Tibial nerve (tissue), 4 donors: Measurements from ENCODE around the gene RIN3.

ENCODE experiments used
- EP300 ChIP-seq, 2 donors: sonication (generic); formaldehyde crosslinking; IDR thresholded peaks; one replicate each; pipeline ENCODE4 v1.6.1; 2017; ENCODE audit warnings: antibody characterized with exemption in 2 of 2, mild to moderate bottlenecking in 1 of 2
- POLR2A ChIP-seq, 2 donors: fragments of 450-650 bp; IDR thresholded peaks; one replicate each; pipeline ENCODE4 v1.6.1; 2017; ENCODE audit warnings: antibody characterized with exemption in 2 of 2, mild to moderate bottlenecking in 2 of 2, moderate library complexity in 2 of 2
- TF ChIP-seq, protein P1 (sequence below), 5 experiments: fragments of 200-600 bp in 3 of 5; fragments of 450-650 bp in 2 of 5; sonication (generic) in 3 of 5; IDR thresholded peaks; one replicate each; pipeline ENCODE4 v1.5.1; 2016 to 2019; ENCODE audit warnings: antibody characterized with exemption in 5 of 5, mild to moderate bottlenecking in 3 of 5, moderate library complexity in 2 of 5

DNA sequence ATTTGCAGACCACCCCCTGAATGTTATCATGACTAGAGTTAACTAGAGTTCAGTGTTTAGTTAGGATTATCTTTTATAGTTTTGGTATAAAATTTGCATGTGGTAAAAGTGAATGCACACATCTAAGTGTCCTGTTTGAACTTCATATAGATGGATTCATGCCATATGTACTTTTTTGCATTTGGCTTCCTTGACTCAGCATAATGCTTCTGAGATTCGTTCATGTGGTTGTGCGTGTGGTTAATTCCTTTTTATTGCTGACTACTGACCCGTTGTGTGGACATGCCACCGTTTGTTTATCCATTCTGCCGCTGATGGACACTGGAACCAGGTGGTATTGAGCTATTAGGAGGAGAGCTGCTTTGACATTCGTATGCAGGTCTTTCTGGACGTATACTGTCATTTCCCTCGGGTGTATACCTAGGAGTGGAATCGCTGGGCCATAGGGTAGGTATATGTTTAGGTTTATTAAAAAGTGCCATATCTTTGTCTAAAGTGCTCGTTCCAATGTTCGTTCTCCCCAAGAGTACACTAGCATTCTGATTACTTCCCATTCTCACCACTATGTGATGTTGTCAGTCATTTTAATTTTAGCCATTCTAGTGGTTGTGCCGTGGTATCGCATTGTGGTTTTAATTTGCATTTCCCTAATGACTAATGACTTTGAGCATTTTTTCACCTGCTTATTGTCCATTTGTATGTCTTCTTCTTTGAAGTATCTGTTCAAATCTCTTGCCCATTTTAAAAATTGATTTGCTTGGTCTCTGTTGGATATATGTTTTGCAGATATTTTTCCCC, 37.7 kb downstream of the RIN3 start:
- TF ChIP-seq, protein P1, sequence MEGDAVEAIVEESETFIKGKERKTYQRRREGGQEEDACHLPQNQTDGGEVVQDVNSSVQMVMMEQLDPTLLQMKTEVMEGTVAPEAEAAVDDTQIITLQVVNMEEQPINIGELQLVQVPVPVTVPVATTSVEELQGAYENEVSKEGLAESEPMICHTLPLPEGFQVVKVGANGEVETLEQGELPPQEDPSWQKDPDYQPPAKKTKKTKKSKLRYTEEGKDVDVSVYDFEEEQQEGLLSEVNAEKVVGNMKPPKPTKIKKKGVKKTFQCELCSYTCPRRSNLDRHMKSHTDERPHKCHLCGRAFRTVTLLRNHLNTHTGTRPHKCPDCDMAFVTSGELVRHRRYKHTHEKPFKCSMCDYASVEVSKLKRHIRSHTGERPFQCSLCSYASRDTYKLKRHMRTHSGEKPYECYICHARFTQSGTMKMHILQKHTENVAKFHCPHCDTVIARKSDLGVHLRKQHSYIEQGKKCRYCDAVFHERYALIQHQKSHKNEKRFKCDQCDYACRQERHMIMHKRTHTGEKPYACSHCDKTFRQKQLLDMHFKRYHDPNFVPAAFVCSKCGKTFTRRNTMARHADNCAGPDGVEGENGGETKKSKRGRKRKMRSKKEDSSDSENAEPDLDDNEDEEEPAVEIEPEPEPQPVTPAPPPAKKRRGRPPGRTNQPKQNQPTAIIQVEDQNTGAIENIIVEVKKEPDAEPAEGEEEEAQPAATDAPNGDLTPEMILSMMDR (IDR thresholded peaks at IDR 0.05): peak in 2 of 5 experiments; percentile 18
- TF ChIP-seq EP300 (IDR thresholded peaks at IDR 0.05) (no peak), POLR2A (IDR thresholded peaks at IDR 0.05) (no peak)
